Measurements from ENCODE around the gene TMBIM1. TPM values are rescaled to one million over a fixed set of nuclear protein-coding genes. Genes with fewer than 3 reads are reported as not detected.

Gene TMBIM1
- total RNA-seq, 2 donors from 2014 or later = 97.4 to 121 TPM

GRCh38 chr2:218293715-218294429 is 1.6 kb upstream of the TMBIM1 start:
- peaks cover 39% of the 10 kb centered on the region for H3K4me1 Mint-ChIP-seq
- no peaks in the 10 kb centered on the region for H3K9me3 ChIP-seq (ENCODE audit: control insufficient read depth, low read length, poor library complexity, severe bottlenecking)
- H3K27ac Mint-ChIP-seq = peak overlapping the region; percentile 62
- no peaks in the 10 kb centered on the region for H3K36me3 Mint-ChIP-seq (ENCODE audit: low read depth)
- no peaks in the 10 kb centered on the region for H3K27me3 Mint-ChIP-seq
- no peak for DNase-seq
- H3K4me3 Mint-ChIP-seq = peak overlapping the region; percentile 15
- no peak for ATAC-seq

GRCh38 chr2:218291318-218292047 is 820 bp downstream of the TMBIM1 start:
- H3K27me3 Mint-ChIP-seq = no peaks in the 10 kb centered on the region
- H3K4me1 Mint-ChIP-seq = peaks cover 54% of the 10 kb centered on the region
- H3K9me3 ChIP-seq (ENCODE audit: control insufficient read depth, low read length, poor library complexity, severe bottlenecking) = no peaks in the 10 kb centered on the region
- peak overlapping the region; percentile 99 for H3K27ac Mint-ChIP-seq
- no peak for DNase-seq
- no peak for ATAC-seq
- H3K4me3 Mint-ChIP-seq = peak overlapping the region; percentile 95
- H3K36me3 Mint-ChIP-seq (ENCODE audit: low read depth) = no peaks in the 10 kb centered on the region

GRCh38 chr2:218290316-218291261 is 1.7 kb downstream of the TMBIM1 start:
- Mint-ChIP-seq H3K36me3 (ENCODE audit: low read depth) (no peaks in the 10 kb centered on the region), H3K27me3 (no peaks in the 10 kb centered on the region), H3K27ac (peak overlapping the region; percentile 99), H3K4me1 (peaks cover 62% of the 10 kb centered on the region), H3K4me3 (peak overlapping the region; percentile 95)
- H3K9me3 ChIP-seq (ENCODE audit: control insufficient read depth, low read length, poor library complexity, severe bottlenecking) = no peaks in the 10 kb centered on the region
- ATAC-seq = peak; percentile 43
- DNase-seq = peak in 1 of 3 donors; percentile 59

GRCh38 chr2:218289639-218290315 is 2.5 kb downstream of the TMBIM1 start:
- DNase-seq (no peak), ATAC-seq (no peak)
- H3K27me3 Mint-ChIP-seq = no peaks in the 10 kb centered on the region
- no peaks in the 10 kb centered on the region for H3K36me3 Mint-ChIP-seq (ENCODE audit: low read depth)
- H3K9me3 ChIP-seq (ENCODE audit: control insufficient read depth, low read length, poor library complexity, severe bottlenecking) = no peaks in the 10 kb centered on the region
- peak overlapping the region; percentile 95 for H3K4me3 Mint-ChIP-seq
- H3K4me1 Mint-ChIP-seq = peaks cover 64% of the 10 kb centered on the region
- peak overlapping the region; percentile 99 for H3K27ac Mint-ChIP-seq

GRCh38 chr2:218286570-218287459 is 5.5 kb downstream of the TMBIM1 start:
- Mint-ChIP-seq H3K36me3 (ENCODE audit: low read depth) (no peaks in the 10 kb centered on the region), H3K4me3 (peak overlapping the region; percentile 94), H3K27me3 (no peaks in the 10 kb centered on the region), H3K27ac (peak overlapping the region; percentile 99), H3K4me1 (peaks cover 70% of the 10 kb centered on the region)
- no peaks in the 10 kb centered on the region for H3K9me3 ChIP-seq (ENCODE audit: control insufficient read depth, low read length, poor library complexity, severe bottlenecking)
- peak; percentile 81 for ATAC-seq
- DNase-seq = peak; percentile 68 to 81 (median 72)

GRCh38 chr2:218285604-218286003 is 6.7 kb downstream of the TMBIM1 start:
- no peak for DNase-seq
- no peak for ATAC-seq
- H3K9me3 ChIP-seq (ENCODE audit: control insufficient read depth, low read length, poor library complexity, severe bottlenecking) = no peaks in the 10 kb centered on the region
- H3K27me3 Mint-ChIP-seq = no peaks in the 10 kb centered on the region
- peak overlapping the region; percentile 99 for H3K27ac Mint-ChIP-seq
- H3K36me3 Mint-ChIP-seq (ENCODE audit: low read depth) = peaks cover 3% of the 10 kb centered on the region
- peaks cover 68% of the 10 kb centered on the region for H3K4me1 Mint-ChIP-seq
- H3K4me3 Mint-ChIP-seq = peak overlapping the region; percentile 94

- H3K9me3 ChIP-seq (ENCODE audit: control insufficient read depth, low read length, poor library complexity, severe bottlenecking) = no peaks in the 10 kb centered on the region
- Mint-ChIP-seq H3K36me3 (ENCODE audit: low read depth) (peaks cover 3% of the 10 kb centered on the region), H3K27ac (peak overlapping the region; percentile 99), H3K27me3 (no peaks in the 10 kb centered on the region), H3K4me3 (peak overlapping the region; percentile 94), H3K4me1 (peaks cover 62% of the 10 kb centered on the region)
- peak; percentile 29 for ATAC-seq
- peak in 2 of 3 donors; percentile 39 to 43 for DNase-seq
Measured at GRCh38 chr2:218284106-218284811, 8.0 kb downstream of the TMBIM1 start.

GRCh38 chr2:218282173-218282991 is 9.9 kb downstream of the TMBIM1 start:
- DNase-seq = no peak
- Mint-ChIP-seq H3K27me3 (no peaks in the 10 kb centered on the region), H3K4me1 (peaks cover 51% of the 10 kb centered on the region), H3K4me3 (peak overlapping the region; percentile 36), H3K36me3 (ENCODE audit: low read depth) (peaks cover 5% of the 10 kb centered on the region), H3K27ac (peak overlapping the region; percentile 78)
- H3K9me3 ChIP-seq (ENCODE audit: control insufficient read depth, low read length, poor library complexity, severe bottlenecking) = no peaks in the 10 kb centered on the region
- ATAC-seq = no peak

GRCh38 chr2:218281449-218281848 is 10.9 kb downstream of the TMBIM1 start:
- DNase-seq (no peak), ATAC-seq (no peak)
- H3K27ac Mint-ChIP-seq = peak overlapping the region; percentile 76
- H3K4me1 Mint-ChIP-seq = peaks cover 44% of the 10 kb centered on the region
- no peaks in the 10 kb centered on the region for H3K9me3 ChIP-seq (ENCODE audit: control insufficient read depth, low read length, poor library complexity, severe bottlenecking)
- no peak overlapping the region for H3K4me3 Mint-ChIP-seq
- H3K36me3 Mint-ChIP-seq (ENCODE audit: low read depth) = peaks cover 14% of the 10 kb centered on the region
- no peaks in the 10 kb centered on the region for H3K27me3 Mint-ChIP-seq

GRCh38 chr2:218280260-218280870 is 11.9 kb downstream of the TMBIM1 start:
- Mint-ChIP-seq H3K27me3 (no peaks in the 10 kb centered on the region), H3K36me3 (ENCODE audit: low read depth) (peaks cover 14% of the 10 kb centered on the region), H3K4me1 (peaks cover 35% of the 10 kb centered on the region), H3K27ac (peak overlapping the region; percentile 92), H3K4me3 (no peak overlapping the region)
- no peaks in the 10 kb centered on the region for H3K9me3 ChIP-seq (ENCODE audit: control insufficient read depth, low read length, poor library complexity, severe bottlenecking)
- DNase-seq = no peak
- ATAC-seq = no peak
